Stimulated activated CD4-positive, alpha-beta T cell treated with anti-CD3 and anti-CD28 coated beads, Interleukin-15, amount 100 ng/mL, for 1 hour (primary cell): ENCODE measurements around the gene DDX53.

Source experiments
- DNase-seq, 2 donors: peaks; one replicate each; pipeline ENCODE4 v3.0.0-alpha.2; 2020; ENCODE audit warnings: low read depth in 1 of 2, low spot score in 1 of 2

The DDX53 gene

GRCh38 chrX:22999696-23000223, at the start of gene DDX53:
DDX53 (plus strand) TSS chrX:22999960; CDS start chrX:23000058, 98 bp downstream.
- no peak for DNase-seq

GRCh38 chrX:22950269-22951266, 49.2 kb upstream of the DDX53 start:
- DNase-seq, result no peak

GRCh38 chrX:22952010-22952409, 47.8 kb upstream of the DDX53 start:
- no peak for DNase-seq

- DNase-seq, result no peak
These were observed 41.5 kb upstream of the DDX53 start for GRCh38 chrX:22958250-22958649.

GRCh38 chrX:22959204-22959920, 40.4 kb upstream of the DDX53 start:
- DNase-seq, result no peak

GRCh38 chrX:22963196-22963595, 36.6 kb upstream of the DDX53 start:
- DNase-seq, result no peak

GRCh38 chrX:22968494-22968893, 31.3 kb upstream of the DDX53 start:
- no peak for DNase-seq

- DNase-seq, result no peak
These were observed 30.3 kb upstream of the DDX53 start for GRCh38 chrX:22969411-22969810.

GRCh38 chrX:22970861-22971260, 28.9 kb upstream of the DDX53 start:
- no peak for DNase-seq

- no peak for DNase-seq
These were observed 25.1 kb upstream of the DDX53 start for GRCh38 chrX:22974616-22975015.

- DNase-seq, result no peak
These were observed 24.0 kb upstream of the DDX53 start for GRCh38 chrX:22975786-22976185.

- no peak for DNase-seq
These were observed 13.8 kb upstream of the DDX53 start for GRCh38 chrX:22985958-22986357.

- DNase-seq, result no peak
These were observed 12.3 kb upstream of the DDX53 start for GRCh38 chrX:22987452-22987851.

GRCh38 chrX:23003116-23003515, 3.4 kb downstream of the DDX53 start:
- no peak for DNase-seq

- no peak for DNase-seq
These were observed 8.8 kb downstream of the DDX53 start for GRCh38 chrX:23008431-23009099.

GRCh38 chrX:23012162-23012561, 12.4 kb downstream of the DDX53 start:
- DNase-seq, result no peak

- DNase-seq, result no peak
These were observed 12.9 kb downstream of the DDX53 start for GRCh38 chrX:23012636-23013035.

- no peak for DNase-seq
These were observed 13.6 kb downstream of the DDX53 start for GRCh38 chrX:23013366-23013765.

- no peak for DNase-seq
These were observed 31.8 kb downstream of the DDX53 start for GRCh38 chrX:23031600-23031999.

- no peak for DNase-seq
These were observed 35.7 kb downstream of the DDX53 start for GRCh38 chrX:23035493-23035892.

GRCh38 chrX:23046443-23046842, 46.7 kb downstream of the DDX53 start:
- DNase-seq, result no peak
